GM19455 (cell line): ENCODE data around the gene PCDHAC1.
"Not testable (repeated sequence)": the region's sequence is repeated elsewhere in the genome, so short reads cannot be mapped to it uniquely, and the experiment has no call there.

Experiments
- ATAC-seq: cut with Tn5 transposase; IDR thresholded peaks from one replicate; pipeline ENCODE4 v1.9.1; 2021; ENCODE audit not compliant: unreplicated experiment

Gene PCDHAC1

DNA sequence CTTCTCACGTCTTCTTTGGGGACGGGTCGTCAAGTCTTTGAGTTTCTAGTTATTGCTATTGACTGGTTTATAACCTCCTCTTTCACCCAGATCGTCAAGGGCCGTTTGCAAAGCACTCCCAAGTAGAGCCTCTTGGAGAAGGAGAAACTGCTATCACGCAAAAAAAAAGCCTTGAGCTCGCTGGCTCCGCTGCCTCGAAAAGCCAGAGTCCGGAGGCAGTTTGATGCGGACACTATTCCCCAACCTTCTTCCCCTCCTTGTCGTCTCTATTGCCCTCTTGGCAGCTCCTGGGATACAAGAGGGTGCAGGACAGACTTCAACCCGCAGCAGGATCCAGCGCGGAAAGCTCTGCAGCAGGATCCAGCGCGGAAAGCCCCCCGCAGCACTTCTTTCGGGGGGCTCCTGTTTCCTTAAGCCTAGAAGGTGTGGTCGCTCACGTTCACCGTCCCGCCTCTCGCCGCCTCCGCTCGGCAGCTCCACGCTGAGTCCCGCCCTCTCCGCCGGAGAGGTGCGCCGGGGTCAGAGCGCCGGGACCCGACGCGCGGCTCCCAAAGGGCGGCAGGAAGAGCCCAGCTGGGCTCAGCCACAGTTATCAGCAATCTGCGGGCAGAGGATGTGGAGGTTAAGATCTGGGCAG is at the start of gene PCDHAC1:
PCDHAC1 (plus strand) TSS at position 494 of the 637 bp plus-strand sequence. CDS start 594 bp downstream, outside the sequence.
- ATAC-seq, result no peak

GRCh38 chr5:140876541-140877261 is 49.4 kb upstream of the PCDHAC1 start:
- ATAC-seq, result not testable (repeated sequence)

DNA sequence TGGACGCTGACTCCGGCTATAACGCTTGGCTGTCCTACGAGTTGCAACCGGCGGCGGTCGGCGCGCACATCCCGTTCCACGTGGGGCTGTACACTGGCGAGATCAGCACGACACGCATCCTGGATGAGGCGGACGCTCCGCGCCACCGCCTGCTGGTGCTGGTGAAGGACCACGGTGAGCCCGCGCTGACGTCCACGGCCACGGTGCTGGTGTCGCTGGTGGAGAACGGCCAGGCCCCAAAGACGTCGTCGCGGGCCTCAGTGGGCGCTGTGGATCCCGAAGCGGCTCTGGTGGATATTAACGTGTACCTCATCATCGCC is 48.9 kb upstream of the PCDHAC1 start:
- no peak for ATAC-seq

DNA sequence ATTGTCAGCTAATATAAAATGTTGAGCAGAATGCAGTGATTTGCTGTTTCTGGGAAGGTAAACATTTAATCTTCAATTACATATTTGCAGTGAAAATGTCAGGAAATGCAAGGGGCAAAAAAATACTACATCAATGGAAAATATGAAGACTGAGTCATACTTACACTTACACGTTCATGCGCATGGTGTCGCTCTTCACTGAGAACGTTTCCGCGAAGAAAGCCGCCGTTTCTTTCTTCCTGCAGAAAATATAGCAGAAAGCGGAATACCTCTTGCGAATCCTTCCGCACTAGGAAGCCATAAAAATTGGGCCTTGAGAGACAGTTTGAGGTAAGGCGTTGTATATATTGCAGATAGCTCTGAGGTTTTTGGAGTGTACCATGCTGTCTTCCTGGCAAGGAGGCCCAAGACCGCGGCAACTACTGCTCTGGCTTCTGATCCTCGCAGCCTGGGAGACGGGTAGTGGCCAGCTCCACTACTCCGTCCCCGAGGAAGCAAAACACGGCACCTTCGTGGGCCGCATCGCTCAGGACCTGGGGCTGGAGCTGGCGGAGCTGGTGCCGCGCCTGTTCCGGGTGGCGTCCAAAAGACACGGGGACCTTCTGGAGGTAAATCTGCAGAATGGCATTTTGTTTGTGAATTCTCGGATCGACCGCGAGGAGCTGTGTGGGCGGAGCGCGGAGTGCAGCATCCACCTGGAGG is 44.1 kb upstream of the PCDHAC1 start, which contains the start of gene PCDHA13:
PCDHA13 (plus strand) TSS at position 236 of the 702 bp plus-strand sequence; CDS start at position 381, 145 bp downstream.
- no peak for ATAC-seq

DNA sequence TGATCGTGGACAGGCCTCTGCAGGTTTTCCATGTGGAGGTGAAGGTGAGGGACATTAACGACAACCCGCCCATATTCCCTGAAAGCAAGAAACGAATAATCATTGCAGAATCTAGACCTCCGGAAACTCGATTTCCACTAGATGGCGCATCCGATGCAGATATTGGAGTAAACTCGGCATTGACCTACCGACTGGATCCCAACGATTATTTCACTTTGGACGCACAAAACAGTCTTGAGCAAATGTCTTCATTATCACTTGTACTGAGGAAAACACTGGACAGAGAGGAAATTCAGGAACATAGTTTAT is 43.6 kb upstream of the PCDHAC1 start:
- ATAC-seq, result no peak

DNA sequence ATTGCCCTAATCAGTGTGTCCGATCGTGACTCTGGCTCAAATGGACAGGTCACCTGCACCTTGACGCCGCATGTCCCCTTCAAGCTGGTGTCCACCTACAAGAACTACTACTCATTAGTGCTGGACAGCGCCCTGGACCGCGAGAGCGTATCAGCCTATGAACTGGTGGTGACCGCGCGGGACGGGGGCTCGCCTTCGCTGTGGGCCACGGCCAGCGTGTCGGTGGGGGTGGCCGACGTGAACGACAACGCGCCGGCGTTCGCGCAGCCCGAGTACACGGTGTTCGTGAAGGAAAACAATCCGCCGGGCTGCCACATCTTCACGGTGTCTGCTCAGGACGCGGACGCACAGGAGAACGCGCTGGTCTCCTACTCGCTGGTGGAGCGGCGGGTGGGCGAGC is 42.7 kb upstream of the PCDHAC1 start:
- no peak for ATAC-seq

DNA sequence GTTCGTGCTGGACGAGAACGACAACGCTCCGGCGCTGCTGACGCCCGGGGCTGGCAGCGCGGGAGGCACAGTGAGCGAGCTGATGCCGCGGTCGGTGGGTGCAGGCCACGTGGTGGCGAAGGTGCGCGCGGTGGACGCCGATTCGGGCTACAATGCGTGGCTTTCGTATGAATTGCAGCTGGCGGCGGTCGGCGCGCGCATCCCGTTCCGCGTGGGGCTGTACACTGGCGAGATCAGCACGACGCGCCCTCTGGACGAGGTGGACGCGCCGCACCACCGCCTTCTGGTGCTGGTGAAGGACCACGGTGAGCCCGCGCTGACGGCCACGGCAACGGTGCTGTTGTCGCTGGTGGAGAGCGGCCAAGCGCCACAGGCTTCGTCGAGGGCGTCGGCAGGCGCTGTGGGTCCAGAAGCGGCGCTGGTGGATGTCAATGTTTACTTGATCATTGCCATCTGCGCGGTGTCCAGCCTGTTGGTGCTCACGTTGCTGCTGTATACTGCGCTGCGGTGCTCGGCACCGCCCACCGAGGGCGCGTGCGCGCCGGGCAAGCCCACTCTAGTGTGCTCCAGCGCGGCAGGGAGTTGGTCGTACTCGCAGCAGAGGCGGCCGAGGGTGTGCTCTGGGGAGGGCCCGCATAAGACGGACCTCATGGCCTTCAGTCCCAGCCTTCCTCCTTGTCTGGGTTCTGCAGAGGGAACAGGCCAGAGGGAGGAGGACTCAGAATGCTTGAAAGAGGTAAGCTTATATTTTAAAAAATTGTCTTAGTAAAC is 42.0 kb upstream of the PCDHAC1 start:
- ATAC-seq, result no peak

GRCh38 chr5:140916325-140916724 is 9.8 kb upstream of the PCDHAC1 start:
- ATAC-seq, result no peak

- ATAC-seq, result no peak
Observed at GRCh38 chr5:140923601-140924000, 2.5 kb upstream of the PCDHAC1 start.

DNA sequence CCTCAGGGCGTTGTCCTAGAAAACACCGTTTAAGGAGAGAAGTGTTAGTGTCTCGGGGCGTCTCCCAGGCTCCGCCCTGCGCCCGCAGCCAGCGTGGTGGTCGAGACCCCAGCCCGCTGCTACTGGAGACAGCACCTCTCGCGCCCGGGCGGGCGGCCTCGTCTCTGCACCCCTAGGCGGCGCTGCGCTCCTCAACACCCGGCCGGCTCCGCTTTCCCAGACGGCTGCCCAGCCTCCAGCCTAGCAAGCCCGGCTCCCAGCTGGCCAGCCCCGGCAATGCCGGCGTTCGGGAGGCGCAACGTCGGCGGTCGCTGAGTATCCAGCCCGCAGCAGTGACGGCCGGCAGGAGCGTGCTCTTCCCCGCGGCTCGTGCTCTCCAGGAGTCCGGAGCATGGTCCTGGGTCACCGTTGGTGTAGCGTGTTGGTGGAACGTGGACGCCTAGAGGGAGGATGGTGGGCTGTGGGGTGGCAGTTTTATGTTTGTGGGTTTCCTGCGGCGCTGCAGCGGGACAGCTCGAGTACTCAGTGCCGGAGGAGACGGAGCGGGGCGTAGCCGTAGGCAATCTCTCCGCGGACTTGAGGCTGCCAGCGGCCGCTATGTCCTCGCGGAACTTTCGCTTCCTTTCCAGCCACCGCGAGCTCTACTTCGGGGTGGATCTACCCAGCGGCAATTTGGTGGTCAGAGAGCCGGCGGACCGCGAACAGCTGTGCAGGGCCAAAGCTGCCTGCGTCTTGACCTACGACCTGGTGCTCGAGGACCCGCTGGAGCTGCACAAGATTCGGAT is 536 bp downstream of the PCDHAC1 start:
- no peak for ATAC-seq

DNA sequence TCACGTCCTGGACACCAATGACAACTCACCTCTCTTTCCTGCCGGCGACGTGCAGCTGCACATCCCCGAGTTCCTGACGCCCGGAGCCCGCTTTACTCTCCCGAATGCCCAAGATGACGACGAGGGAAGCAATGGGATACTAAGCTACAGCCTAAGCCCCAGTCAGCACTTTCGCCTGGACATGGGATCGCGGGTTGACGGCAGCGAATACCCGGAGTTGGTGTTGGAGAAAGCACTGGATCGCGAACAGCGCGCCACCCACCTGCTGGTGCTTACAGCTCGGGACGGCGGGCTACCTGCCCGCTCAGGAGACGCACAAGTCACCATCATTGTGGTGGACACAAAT is 1.1 kb downstream of the PCDHAC1 start:
- no peak for ATAC-seq

DNA sequence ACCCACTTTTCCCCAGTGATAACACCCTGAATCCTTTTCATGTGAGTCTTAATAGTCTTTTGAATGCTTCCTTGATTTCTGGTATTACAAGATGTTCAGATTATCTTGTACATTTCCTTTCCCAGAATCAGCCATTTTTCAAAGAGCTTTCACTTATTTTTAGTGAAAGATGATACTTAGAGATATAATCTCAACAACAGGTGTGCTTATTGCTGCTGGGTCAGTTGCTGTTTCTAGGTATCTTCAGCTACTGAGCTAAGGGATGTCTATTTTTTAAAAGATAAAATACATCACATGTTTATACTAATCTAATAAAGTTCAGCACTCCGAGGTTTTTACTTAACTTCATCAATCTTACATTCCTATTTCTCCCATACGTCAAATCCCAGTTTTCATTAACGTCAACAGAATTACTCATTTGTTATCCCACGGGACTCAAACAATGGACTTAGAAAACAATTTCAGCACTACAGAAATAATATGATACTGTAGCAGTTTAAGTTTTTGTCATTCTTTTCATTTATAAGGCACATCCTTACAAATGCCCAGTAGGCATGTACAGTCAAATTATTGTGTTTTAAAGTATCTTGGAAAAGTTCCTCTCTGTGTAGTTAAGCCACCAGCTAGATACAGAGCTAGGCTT is 9.0 kb downstream of the PCDHAC1 start:
- no peak for ATAC-seq

- no peak for ATAC-seq
Observed at GRCh38 chr5:140946578-140946977, 20.5 kb downstream of the PCDHAC1 start.

DNA sequence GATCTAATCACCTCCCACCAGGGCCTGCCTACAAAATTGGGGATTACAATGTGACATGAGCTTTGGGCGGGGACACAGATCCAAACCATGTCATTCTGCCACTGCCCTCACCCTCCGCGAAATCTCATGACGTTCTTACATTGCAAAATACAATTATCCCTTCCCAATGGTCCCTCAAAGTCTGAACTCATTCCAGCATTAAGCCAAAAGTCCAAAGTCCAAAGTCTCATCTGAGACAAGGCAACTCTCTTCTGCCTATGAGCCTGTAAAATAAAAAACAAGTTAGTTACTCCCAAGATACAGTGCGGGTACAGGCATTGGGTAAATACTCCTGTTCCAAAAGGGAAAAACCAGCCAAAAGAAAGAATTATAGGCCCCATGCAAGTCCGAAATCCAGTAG is 25.5 kb downstream of the PCDHAC1 start:
- no peak for ATAC-seq

GRCh38 chr5:140953234-140953633 is 27.1 kb downstream of the PCDHAC1 start:
- ATAC-seq, result no peak

DNA sequence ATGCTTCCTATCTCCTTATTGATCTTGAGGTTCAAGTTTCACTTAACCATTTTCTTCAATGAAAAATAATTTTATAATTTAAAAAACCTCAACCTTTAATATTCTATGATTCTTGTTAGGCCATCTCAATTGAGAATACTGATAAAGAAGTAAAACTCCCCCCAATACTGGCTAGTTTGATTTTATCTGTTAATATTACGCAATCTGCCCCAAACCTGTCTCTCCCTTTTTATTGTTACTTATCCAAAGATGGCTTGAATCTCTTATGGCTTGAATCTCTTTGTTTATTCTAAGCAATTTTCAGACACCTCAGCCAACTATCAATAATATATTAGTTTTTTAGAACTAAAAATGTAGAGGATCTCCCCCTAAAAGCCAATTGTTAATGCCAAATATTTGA is 36.1 kb downstream of the PCDHAC1 start:
- no peak for ATAC-seq

- ATAC-seq, result no peak
Observed at GRCh38 chr5:140964356-140964755, 38.3 kb downstream of the PCDHAC1 start.

- ATAC-seq, result no peak
Observed at GRCh38 chr5:140965905-140966292, 39.8 kb downstream of the PCDHAC1 start.

DNA sequence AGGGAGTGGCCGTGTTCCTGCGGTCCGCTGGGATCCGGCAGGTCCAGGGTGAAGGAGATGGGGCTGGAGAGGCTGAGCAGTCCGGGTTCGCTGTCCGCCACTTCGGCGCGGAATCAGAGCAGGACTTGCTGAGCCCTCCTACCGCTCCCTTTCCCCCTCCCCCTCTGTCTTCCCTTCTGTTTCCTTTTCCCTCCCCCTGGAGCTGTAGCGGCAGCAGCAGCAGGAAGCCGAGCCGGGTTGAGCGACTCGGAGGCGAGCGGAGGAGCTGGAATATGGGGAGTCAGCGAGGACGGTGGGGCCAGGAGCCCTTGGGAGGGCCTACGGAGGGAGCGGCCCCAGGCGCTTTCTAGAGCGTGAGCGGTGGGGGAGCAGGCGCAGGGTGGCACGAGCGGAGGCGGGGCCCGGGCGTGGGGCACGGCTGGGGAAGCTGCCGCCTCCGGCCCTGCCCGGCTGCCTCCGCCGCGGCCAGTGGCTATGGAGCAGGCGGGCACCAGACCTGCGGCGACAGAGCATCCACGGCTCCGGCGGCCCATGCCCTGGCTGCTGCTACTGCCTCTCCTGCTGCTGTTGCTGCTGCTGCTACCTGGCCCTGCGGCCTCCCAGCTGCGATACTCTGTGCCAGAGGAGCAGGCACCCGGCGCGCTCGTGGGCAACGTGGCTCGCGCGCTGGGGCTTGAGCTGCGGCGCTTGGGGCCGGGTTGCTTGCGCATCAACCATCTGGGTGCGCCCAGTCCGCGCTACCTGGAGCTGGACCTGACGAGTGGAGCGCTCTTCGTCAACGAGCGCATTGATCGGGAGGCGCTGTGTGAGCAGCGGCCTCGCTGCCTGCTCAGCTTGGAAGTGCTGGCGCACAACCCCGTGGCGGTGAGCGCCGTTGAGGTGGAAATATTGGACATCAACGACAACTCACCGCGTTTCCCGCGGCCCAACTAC is 40.5 kb downstream of the PCDHAC1 start, which contains the start of gene PCDHAC2:
PCDHAC2 (plus strand) TSS at position 184 of the 933 bp plus-strand sequence; CDS start at position 475, 291 bp downstream.
- no peak for ATAC-seq
